Activated naive CD8-positive, alpha-beta T cell (primary cell): Measurements from ENCODE around the gene CLIC1.

Experiments used
- H3K27ac Mint-ChIP-seq: one replicate; pipeline ENCODE4 v1.8.0; 2021; ENCODE audit warnings: mixed read lengths
- H3K27me3 Mint-ChIP-seq: one replicate; pipeline ENCODE4 v1.8.0; 2021; ENCODE audit warnings: mixed read lengths
- H3K36me3 Mint-ChIP-seq: one replicate; pipeline ENCODE4 v1.8.0; 2021; ENCODE audit warnings: mixed read lengths
- H3K4me1 Mint-ChIP-seq: one replicate; pipeline ENCODE4 v1.8.0; 2021; ENCODE audit warnings: low read depth, mixed read lengths
- H3K4me3 Mint-ChIP-seq: one replicate; pipeline ENCODE4 v1.8.0; 2021; ENCODE audit warnings: mild to moderate bottlenecking, mixed read lengths
- H3K9me3 Mint-ChIP-seq: one replicate; pipeline ENCODE4 v1.8.0; 2021; ENCODE audit warnings: low read depth, mixed read lengths

Gene CLIC1

DNA sequence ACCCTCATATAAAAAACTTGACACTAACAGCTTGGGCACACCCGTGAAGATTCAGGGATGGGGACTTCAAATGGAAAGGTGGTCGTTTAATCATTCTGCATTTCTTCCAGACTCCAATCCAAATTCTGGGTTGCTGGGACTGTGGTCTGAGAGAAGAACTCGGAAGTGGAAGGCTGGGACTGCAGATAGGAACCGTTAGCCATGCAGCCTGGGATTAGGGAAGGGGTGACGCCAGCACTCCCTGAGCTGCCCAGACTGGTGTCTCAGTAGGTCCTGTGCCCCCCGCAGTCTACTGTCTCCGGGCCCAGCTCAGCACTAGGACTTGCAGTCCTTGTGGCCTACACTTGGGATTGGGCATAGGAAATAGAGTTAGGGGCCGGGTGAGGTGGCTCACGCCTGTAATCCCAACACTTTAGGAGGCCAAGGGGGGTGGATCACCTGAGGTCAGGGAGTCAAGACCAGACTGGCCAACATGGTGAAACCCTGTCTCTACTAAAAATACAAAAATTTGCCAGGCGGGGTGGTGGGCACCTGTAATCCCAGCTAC, 511 bp upstream of the CLIC1 start:
- H3K4me3 Mint-ChIP-seq, result peak overlapping the region; percentile 99
- peaks cover 63% of the 10 kb centered on the region for H3K4me1 Mint-ChIP-seq
- H3K27ac Mint-ChIP-seq, result peak overlapping the region; percentile 85

DNA sequence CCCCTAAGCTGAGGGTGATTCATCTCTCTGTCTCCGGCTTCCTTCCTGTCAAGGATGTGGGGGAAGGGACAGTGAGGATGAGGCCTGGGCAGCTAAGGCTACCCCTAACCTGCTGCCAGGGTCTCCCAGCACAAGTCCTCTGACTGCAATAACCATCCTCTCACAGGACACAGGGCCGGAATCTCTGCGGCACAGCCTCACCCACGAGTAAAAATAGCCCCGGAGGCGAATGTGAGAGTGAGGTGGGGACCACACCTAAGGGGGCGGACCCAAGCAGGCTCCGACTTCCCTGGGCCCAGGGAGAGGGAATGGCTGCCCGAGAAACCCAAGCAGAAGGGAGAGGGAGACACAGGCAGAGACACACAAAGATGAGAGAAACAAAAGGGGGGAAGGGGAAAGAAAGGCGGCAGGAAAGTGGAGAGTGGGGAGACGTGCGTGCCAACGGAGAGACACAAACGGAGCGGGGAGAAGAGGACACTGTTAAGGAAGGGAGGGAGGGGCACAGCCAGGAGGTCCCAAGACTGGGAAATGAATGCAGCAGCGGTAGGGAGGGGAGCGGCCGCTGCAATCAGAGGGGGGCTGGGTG, 1.4 kb downstream of the CLIC1 start:
- H3K4me1 Mint-ChIP-seq, result peaks cover 61% of the 10 kb centered on the region
- H3K9me3 Mint-ChIP-seq, result no peaks in the 10 kb centered on the region
- peak overlapping the region; percentile 99 for H3K4me3 Mint-ChIP-seq
- peak overlapping the region; percentile 88 for H3K27ac Mint-ChIP-seq
- H3K27me3 Mint-ChIP-seq, result no peaks in the 10 kb centered on the region
- H3K36me3 Mint-ChIP-seq, result no peaks in the 10 kb centered on the region

More for the DNA sequence above, 511 bp upstream of the CLIC1 start:
- Mint-ChIP-seq H3K9me3 (no peaks in the 10 kb centered on the region), H3K27me3 (no peaks in the 10 kb centered on the region), H3K36me3 (peaks cover 3% of the 10 kb centered on the region)

DNA sequence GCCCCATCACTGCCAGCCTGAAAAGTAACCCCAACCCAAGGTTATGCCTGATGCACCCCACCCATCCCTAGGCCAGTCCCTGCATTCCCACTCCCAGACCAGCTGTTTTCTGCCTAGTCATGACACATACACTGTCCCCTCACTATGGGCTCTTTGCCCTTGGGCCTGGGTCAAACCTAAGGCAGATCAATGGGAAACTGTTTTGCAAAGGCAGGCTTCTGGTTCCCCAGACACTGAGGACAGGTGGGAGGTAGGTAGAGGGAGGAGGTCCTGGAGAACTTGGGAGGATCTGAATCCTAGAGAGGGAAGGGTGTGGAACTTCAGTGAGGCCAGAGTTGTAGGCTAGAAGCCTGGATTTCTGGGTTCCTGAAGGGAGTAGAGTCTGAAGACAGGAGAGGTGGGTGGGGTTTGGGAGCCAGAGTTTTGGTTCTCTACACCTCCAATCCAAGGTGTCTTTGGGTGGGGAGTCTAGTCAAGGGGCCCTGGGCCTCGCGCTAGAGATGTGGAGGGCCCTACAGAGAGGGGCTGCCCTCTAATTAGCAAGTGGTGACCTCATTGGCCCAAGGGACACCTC, 2.0 kb downstream of the CLIC1 start:
- Mint-ChIP-seq H3K4me1 (peaks cover 57% of the 10 kb centered on the region), H3K36me3 (no peaks in the 10 kb centered on the region), H3K27ac (peak overlapping the region; percentile 88), H3K4me3 (peak overlapping the region; percentile 99), H3K9me3 (no peaks in the 10 kb centered on the region), H3K27me3 (no peaks in the 10 kb centered on the region)

DNA sequence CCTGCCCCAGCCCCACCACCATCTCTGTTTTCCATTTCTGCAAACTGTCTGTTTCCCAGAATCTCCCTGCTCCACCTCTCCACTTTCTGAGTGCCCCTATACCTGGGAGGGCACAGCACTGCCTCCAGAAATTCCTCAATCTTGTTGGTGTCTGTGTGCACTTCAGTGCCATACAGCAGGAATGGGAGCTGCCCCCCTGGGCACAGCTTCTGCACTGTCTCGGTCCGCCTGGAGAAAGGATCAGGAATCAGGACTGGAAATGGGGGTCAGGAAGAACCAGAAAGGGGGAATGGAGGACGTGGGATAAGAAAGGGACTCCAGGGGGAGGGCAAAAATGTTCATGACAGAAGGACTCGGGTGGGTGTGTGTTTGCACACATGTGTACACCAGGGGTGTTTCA, 2.6 kb downstream of the CLIC1 start:
- Mint-ChIP-seq H3K4me1 (peaks cover 54% of the 10 kb centered on the region), H3K27ac (peak overlapping the region; percentile 22), H3K9me3 (no peaks in the 10 kb centered on the region), H3K4me3 (peak overlapping the region; percentile 99), H3K27me3 (no peaks in the 10 kb centered on the region), H3K36me3 (no peaks in the 10 kb centered on the region)

DNA sequence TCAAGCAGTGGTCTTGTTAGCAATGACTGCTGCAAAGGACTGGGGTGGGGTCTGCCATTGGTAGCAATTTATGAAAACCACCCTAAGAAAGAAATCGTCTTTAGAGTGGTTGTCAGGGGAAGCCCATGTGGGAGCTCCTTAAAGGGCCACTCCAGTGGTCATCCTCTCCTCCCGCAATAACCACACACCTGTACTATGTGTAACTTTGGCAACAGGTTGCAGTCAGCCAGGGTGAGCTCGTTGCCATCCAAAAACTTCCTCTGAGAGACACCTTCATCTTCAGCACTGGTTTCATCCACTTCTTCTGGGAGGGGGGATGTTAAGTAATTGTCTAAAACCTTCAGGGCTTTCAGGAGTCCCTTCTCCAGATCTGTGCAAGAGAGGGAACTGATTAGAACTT, 4.3 kb downstream of the CLIC1 start:
- peaks cover 47% of the 10 kb centered on the region for H3K4me1 Mint-ChIP-seq
- H3K9me3 Mint-ChIP-seq, result no peaks in the 10 kb centered on the region
- H3K4me3 Mint-ChIP-seq, result no peak overlapping the region
- H3K27me3 Mint-ChIP-seq, result no peaks in the 10 kb centered on the region
- H3K36me3 Mint-ChIP-seq, result no peaks in the 10 kb centered on the region
- no peak overlapping the region for H3K27ac Mint-ChIP-seq

DNA sequence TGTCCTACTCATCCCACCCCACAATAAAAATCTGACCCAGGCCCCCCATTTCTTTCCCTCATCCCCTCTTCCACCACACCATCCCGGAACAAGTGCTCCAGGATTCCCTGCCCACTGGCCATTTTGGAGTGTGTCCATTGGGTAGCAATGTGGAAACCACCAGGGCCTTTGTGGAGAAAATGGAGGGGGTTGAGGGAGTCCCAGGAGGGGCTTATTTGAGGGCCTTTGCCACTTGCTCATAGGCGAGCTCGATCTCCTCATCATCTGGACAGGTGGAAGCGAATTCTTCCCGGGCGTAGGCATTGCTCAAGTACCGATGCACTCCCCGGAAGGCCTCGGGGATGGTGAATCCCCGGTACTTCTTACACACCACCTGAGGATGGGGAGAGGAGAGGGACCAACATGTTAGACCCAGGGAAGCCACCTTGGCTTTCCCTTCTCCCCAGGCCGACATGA, 5.7 kb downstream of the CLIC1 start:
- peaks cover 4% of the 10 kb centered on the region for H3K36me3 Mint-ChIP-seq

DNA sequence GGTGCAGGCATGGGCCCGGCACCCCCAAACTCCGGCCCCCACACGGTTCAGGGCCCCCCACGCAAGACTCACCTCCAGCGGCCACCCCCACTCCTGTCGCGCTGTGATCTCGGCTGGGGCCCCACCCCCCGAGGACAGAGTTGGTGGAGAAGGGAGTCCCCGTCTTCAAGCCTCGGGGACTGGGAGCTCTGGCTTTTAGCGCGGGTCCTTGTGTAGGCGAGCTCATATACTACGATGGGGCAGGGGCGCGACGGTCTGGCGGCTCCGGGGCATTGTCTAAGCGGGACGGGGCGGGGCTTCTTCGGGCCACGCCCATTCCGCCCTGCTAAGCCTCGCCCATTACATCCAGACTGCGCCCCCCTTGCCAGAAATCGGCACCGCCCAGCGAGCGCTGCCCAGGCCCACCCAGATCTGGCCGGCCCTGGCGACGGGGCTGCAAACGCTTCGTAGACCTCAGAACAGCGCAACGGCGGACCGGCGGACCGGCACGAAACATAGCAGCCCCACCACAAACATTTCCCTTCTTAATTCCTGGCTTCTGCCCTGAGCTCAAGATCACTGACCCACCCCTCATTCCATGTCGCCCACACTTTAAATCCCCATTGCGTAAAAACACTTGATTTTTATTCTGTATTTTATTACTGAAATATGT, 6.2 kb downstream of the CLIC1 start:
- Mint-ChIP-seq H3K36me3 (peaks cover 4% of the 10 kb centered on the region), H3K9me3 (no peaks in the 10 kb centered on the region), H3K27me3 (no peaks in the 10 kb centered on the region), H3K4me1 (peaks cover 51% of the 10 kb centered on the region), H3K27ac (peak overlapping the region; percentile 5), H3K4me3 (peak overlapping the region; percentile 96)

More for the DNA sequence above, 5.7 kb downstream of the CLIC1 start:
- H3K4me1 Mint-ChIP-seq, result peaks cover 53% of the 10 kb centered on the region
- no peaks in the 10 kb centered on the region for H3K27me3 Mint-ChIP-seq
- peak overlapping the region; percentile 5 for H3K27ac Mint-ChIP-seq
- peak overlapping the region; percentile 96 for H3K4me3 Mint-ChIP-seq
- H3K9me3 Mint-ChIP-seq, result no peaks in the 10 kb centered on the region

DNA sequence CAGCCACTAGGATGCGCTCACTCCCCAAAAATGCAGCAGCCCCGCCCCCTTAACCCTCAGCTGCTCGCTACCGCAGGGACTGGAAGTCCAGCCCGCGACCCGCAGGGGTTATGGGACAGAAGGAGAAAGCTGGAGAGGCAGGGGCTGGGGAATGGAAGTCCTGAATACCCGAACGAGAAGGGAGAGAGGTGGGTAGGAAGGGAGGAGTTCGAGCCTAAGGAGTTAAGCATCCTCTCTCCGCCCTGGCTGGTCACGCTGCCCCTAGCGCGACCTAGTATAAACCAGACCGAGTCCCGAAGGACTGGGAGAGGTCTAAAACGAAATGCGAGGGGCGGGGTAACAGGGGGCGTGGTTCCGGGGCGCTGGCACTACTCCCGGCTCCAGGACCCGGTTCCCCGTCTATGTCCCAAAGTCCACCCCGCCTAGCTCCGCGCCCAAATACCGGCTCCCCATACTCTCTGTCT, 6.8 kb downstream of the CLIC1 start:
- H3K27ac Mint-ChIP-seq, result peak overlapping the region; percentile 68
- H3K27me3 Mint-ChIP-seq, result no peaks in the 10 kb centered on the region
- H3K4me3 Mint-ChIP-seq, result peak overlapping the region; percentile 96
- no peaks in the 10 kb centered on the region for H3K9me3 Mint-ChIP-seq
- H3K4me1 Mint-ChIP-seq, result peaks cover 50% of the 10 kb centered on the region
- peaks cover 4% of the 10 kb centered on the region for H3K36me3 Mint-ChIP-seq

DNA sequence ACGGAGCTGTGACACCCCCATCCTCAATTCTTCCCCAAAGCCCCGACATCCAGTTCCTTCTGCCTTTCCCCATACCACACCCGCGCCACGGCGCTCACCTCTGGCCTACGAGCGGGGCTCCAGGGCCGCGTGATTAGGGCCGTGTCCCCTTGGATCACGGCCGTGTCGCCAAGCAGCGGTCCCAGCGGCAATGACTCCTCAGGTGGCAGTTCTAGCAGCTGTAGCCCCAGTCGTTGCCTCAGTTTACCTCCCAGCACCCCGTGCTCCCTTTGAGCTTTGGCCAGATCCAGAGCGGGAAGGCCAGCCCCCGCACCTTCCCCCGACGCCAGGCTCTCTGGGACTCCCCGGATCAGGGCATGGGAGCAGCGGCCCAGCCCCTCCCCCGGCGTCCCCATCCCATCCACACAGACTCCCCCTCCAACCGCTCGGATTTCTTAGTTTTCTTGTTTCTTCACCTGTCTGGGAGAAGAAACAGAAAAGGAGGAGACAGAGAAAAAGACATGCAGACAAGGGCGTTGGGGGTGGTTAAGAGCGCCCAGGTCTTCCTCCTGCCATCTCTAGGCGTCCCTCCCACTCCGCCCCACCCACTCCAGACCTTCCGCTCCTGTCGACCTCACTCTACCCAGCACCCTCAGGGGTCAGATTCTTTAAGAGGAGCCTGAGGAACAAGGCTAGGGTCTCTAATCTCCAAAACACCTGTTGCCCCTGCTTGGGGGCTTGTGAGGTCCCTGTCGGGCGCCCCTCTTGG, 7.4 kb downstream of the CLIC1 start, which contains the start of gene DDAH2:
Gene DDAH2, minus strand, starts transcription at position 533 of the 748 bp plus-strand sequence. Its CDS starts 138 bp downstream, at position 395.
- Mint-ChIP-seq H3K36me3 (peaks cover 4% of the 10 kb centered on the region), H3K9me3 (no peaks in the 10 kb centered on the region), H3K4me3 (peak within 1 kb of the TSS; percentile 96), H3K4me1 (peaks cover 49% of the 10 kb centered on the region), H3K27ac (peak within 1 kb of the TSS; percentile 68), H3K27me3 (no peaks in the 10 kb centered on the region)

DNA sequence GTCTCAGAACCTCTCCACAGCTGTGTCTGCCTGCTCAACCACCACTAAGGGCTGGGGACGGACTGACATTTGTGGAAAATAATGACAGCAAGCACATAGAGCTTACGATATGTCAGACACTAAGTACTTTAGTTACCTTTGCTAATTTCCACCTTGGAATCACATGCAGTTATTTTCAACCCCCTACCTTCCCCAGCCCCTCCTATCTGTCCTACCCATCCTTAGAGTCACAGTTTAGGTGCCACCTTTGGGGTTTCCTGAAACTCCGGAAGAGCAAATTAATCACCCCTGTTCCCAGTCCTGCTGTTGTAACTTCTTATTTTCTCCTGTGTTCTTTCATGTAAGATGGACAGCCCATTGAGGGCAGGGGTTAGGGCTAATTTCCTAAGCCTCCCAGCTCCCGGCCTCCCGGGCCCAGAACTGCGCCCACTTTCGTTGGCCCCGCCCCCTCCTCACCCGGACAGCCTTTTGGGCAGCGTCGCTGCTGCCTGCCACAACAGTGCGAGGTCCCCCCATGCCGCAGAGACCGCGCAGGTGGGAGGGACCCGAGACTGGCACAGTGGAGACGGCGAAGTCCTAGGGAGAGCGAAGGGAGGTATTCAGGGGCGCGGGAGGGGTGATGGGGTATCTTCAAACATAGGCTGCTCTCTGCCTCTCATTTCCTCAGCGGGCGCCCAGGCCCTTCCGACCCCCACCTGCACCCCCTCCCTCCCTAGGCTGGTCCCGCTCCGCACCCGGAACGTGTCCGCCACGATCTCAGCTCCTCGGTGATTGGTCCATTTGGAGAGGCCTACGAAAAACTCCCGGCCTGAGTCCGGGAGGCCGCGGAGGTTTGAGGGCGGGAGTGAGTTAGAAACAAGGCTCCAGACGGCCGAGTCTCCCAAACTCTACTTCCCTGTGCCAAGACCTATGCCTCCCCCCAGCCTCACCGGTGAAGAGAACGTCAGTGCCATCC, 8.3 kb downstream of the CLIC1 start:
- Mint-ChIP-seq H3K4me1 (peaks cover 45% of the 10 kb centered on the region), H3K4me3 (peak overlapping the region; percentile 63), H3K27me3 (no peaks in the 10 kb centered on the region), H3K27ac (no peak overlapping the region), H3K36me3 (peaks cover 4% of the 10 kb centered on the region), H3K9me3 (no peaks in the 10 kb centered on the region)

DNA sequence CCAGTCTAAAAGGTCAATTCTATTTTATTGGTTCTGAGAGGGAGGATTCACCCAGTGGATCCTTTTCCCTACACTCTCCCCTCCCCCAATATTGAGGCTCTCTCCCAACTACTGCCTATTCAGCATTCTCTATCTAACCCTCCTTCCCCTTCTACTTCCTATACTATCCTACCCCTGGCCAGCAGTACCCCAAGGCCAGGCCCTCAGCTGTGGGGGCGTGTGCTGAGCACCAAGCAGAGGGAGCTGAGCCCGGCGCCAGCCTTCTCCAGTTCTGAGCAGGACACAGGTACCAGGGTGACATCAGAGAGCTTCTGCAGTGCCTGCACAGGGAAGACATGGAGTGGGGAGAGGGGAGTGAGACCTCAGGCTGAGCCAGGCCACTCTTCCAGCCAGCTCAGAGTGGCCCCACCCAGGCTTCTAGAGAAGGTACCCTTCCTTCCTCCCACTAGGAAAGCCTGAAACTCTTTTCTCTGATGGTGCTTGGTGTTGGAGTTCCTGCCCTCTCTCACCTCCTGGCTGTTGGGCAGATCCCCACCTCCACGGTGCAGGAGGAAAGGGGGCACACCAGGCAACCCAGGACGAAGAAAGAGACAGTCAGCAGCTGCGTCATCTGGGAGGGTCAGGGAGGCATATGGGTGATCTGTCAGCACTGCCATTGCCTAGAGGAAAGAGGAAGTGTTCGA, 9.2 kb downstream of the CLIC1 start:
- Mint-ChIP-seq H3K4me1 (peaks cover 45% of the 10 kb centered on the region), H3K4me3 (peak overlapping the region; percentile 63), H3K9me3 (no peaks in the 10 kb centered on the region), H3K27me3 (no peaks in the 10 kb centered on the region), H3K27ac (peak overlapping the region; percentile 54), H3K36me3 (peaks cover 4% of the 10 kb centered on the region)

DNA sequence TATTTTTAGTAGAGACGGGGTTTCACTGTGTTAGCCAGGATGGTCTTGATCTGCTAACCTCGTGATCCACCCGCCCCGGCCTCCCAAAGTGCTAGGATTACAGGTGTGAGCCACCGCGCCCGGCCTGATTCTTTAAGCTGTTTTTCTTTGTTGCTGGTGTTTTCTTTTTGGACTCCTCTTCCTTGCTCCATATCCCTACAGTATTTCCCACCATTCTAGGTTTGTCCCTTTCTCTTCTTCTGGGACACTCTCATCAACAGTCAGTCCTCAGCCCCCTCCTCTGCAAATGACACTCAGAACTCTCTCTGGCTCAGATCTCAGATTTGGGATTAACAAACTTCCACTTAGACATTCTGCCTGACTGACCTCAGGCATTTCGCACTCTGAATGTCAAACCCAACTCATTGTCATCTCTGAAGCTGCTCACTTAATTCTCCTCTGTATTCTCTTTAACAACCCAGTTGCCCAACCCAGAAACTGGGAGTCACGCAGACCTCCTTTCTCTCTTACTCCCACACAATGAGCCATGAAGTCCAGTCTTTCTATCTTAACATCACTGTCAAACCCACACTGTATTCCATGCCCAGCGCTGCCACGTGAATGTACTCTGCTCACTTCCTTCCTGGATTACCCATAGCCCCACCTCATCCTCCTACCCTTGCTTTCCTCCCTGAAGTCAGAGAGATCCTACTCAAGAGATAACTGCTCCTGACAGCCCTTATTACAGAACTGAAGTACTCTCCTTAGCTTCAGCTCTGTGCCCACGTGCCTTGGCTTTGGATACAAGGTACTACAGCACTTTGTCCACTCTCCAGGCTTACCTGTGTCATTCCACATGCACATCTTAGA, 10.6 kb downstream of the CLIC1 start:
- no peak overlapping the region for H3K4me3 Mint-ChIP-seq
- peaks cover 4% of the 10 kb centered on the region for H3K36me3 Mint-ChIP-seq
- H3K9me3 Mint-ChIP-seq, result no peaks in the 10 kb centered on the region
- H3K4me1 Mint-ChIP-seq, result peaks cover 44% of the 10 kb centered on the region
- H3K27ac Mint-ChIP-seq, result no peak overlapping the region
- H3K27me3 Mint-ChIP-seq, result no peaks in the 10 kb centered on the region
